ENCODE data around the gene LSG1. TPM values are rescaled to one million over a fixed set of nuclear protein-coding genes. Genes with fewer than 3 reads are reported as not detected.

The LSG1 gene
- total RNA-seq, 1 donor from 2014 or later, result 9.4 TPM

GRCh38 chr3:194621947-194622346 is 50.0 kb downstream of the LSG1 start:
- Histone ChIP-seq H3K4me3 (no peak overlapping the region), H3K27ac (no peak overlapping the region), H3K27me3 (no peaks in the 10 kb centered on the region), H3K9me3 (no peaks in the 10 kb centered on the region), H3K36me3 (no peaks in the 10 kb centered on the region), H3K4me1 (no peaks in the 10 kb centered on the region)
- DNase-seq (ENCODE audit: low spot score in 2 of 2), result no peak
- no peak for TF ChIP-seq CTCF (IDR thresholded peaks at IDR 0.05)
- intact Hi-C loops (cut with DNase I), result no loop called here

- intact Hi-C loops (cut with DNase I), result no loop called here
- DNase-seq (ENCODE audit: low spot score in 2 of 2), result no peak
Observed at GRCh38 chr3:194620196-194620595, 51.8 kb downstream of the LSG1 start.

GRCh38 chr3:194619741-194620140 is 52.2 kb downstream of the LSG1 start:
- Histone ChIP-seq H3K4me3 (no peak overlapping the region), H3K9me3 (no peaks in the 10 kb centered on the region), H3K27me3 (no peaks in the 10 kb centered on the region), H3K36me3 (no peaks in the 10 kb centered on the region), H3K4me1 (no peaks in the 10 kb centered on the region), H3K27ac (no peak overlapping the region)
- intact Hi-C loops (cut with DNase I), result no loop called here
- DNase-seq (ENCODE audit: low spot score in 2 of 2), result no peak
- TF ChIP-seq CTCF (IDR thresholded peaks at IDR 0.05), result no peak

More at GRCh38 chr3:194620196-194620595, 51.8 kb downstream of the LSG1 start:
- Histone ChIP-seq H3K36me3 (no peaks in the 10 kb centered on the region), H3K9me3 (no peaks in the 10 kb centered on the region), H3K27me3 (no peaks in the 10 kb centered on the region), H3K27ac (no peak overlapping the region), H3K4me1 (no peaks in the 10 kb centered on the region), H3K4me3 (no peak overlapping the region)
- no peak for TF ChIP-seq CTCF (IDR thresholded peaks at IDR 0.05)

GRCh38 chr3:194618858-194619608 is 53.0 kb downstream of the LSG1 start:
- no peak overlapping the region for H3K27ac ChIP-seq
- intact Hi-C loops (cut with DNase I), result no loop called here
- DNase-seq (ENCODE audit: low spot score in 2 of 2), result no peak
- H3K4me3 ChIP-seq, result no peak overlapping the region
- H3K9me3 ChIP-seq, result no peaks in the 10 kb centered on the region
- TF ChIP-seq CTCF (IDR thresholded peaks at IDR 0.05), result no peak
- no peaks in the 10 kb centered on the region for H3K4me1 ChIP-seq
- no peaks in the 10 kb centered on the region for H3K36me3 ChIP-seq
- H3K27me3 ChIP-seq, result no peaks in the 10 kb centered on the region

GRCh38 chr3:194617827-194618226 is 54.2 kb downstream of the LSG1 start:
- TF ChIP-seq CTCF (IDR thresholded peaks at IDR 0.05), result no peak
- no peak for DNase-seq (ENCODE audit: low spot score in 2 of 2)
- Histone ChIP-seq H3K4me3 (no peak overlapping the region), H3K36me3 (no peaks in the 10 kb centered on the region), H3K9me3 (no peaks in the 10 kb centered on the region), H3K4me1 (no peaks in the 10 kb centered on the region), H3K27me3 (no peaks in the 10 kb centered on the region), H3K27ac (no peak overlapping the region)
- intact Hi-C loops (cut with DNase I), result no loop called here

Data from ascending aorta (tissue), 2 donors.